ENCODE results near the gene PHLDB3.

GRCh38 chr19:43522929-43523328 lies 18.4 kb upstream of the PHLDB3 start:
- TF ChIP-seq CTCF (conservative IDR thresholded peaks at IDR 0.05; ENCODE audit: low read length) (no peak), EZH2phosphoT487 (IDR thresholded peaks at IDR 0.05; ENCODE audit: borderline replicate concordance) (no peak)

Measured in Loucy (cell line).